Suppressor macrophage (primary cell): ENCODE measurements around the gene KLF3.
"Not testable (repeated sequence)": the region's sequence is repeated elsewhere in the genome, so short reads cannot be mapped to it uniquely, and the experiment has no call there.

Source experiments
- DNase-seq, 4 experiments: peaks; one replicate each; pipeline ENCODE4 v3.0.0-alpha.2; 2020 to 2022
- total RNA-seq, 17 experiments: gene quantifications; one replicate each; lab custom pipeline; 2026; ENCODE audit warnings: mixed read lengths in 6 of 17, inconsistent platforms in 3 of 17; lab: John Stamatoyannopoulos, UW

Gene KLF3
- 10.9 to 84.3 (median 48.2) reads per million in 17 experiments for total RNA-seq

GRCh38 chr4:38663801-38664705, at the start of gene KLF3:
TSS of gene KLF3 (plus strand) at chr4:38664199. CDS start at chr4:38680626, 16,427 bp downstream.
- DNase-seq: peak; percentile 90 to 98 (median 94)

DNA sequence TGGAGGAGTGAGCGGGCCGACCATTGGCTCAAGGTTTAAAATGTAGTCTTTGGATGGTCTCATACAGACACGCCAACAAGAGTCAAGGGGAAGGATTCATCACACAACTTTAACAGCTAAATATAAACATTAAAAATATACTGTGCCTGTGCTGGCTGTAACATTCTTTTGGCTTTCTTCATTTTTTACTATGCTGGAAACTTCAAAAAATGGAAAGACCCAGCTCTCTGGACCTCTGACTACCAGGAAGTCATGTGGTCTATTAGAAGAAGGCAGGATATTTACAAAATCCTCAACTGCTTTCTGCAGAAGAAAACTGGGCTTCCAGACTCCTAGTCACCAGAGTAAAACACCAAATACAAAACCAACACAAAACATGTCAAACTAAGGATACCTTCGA, 49.8 kb upstream of the KLF3 start:
- DNase-seq: no peak

DNA sequence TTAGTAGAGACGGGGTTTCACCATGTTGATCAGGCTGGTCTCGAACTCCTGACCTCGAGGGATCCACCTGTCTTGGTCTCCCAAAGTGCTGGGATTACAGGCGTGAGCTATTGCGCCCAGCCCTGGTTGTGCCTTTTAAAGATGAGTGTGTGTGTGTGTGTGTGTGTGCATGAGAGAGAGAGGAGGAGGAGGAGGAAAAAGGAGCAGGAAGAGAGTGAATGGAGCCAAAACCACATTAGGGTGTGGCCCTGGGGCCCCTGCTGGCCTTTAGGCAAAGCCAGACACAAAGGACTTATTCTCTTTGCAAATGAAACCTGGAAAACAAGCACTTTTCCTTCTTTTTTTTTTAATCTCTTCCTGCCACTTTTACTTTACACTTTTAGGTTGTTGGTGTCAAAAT, 48.2 kb upstream of the KLF3 start:
- no peak for DNase-seq

GRCh38 chr4:38618505-38618904, 45.5 kb upstream of the KLF3 start:
- DNase-seq: no peak

- no peak for DNase-seq
These were observed 44.7 kb upstream of the KLF3 start for GRCh38 chr4:38619316-38619715.

DNA sequence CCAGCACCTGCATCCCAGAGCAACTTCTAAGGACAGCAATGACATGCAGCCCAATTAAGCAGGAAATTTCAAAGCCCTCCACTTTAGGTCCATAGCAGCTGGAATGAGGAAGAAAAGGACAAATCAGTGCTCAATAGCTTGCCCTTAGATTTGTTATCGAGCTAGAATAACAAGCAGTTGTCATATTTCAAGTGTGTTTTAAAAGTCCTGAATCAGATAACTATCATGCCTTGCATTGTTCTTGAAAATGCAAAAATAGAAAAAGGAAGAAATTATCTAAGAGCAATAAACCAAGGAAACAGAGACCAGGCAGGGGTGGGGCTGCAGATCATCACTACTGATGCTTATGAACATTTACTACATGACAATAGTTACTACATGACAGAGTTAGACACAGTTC, 43.9 kb upstream of the KLF3 start:
- no peak for DNase-seq

DNA sequence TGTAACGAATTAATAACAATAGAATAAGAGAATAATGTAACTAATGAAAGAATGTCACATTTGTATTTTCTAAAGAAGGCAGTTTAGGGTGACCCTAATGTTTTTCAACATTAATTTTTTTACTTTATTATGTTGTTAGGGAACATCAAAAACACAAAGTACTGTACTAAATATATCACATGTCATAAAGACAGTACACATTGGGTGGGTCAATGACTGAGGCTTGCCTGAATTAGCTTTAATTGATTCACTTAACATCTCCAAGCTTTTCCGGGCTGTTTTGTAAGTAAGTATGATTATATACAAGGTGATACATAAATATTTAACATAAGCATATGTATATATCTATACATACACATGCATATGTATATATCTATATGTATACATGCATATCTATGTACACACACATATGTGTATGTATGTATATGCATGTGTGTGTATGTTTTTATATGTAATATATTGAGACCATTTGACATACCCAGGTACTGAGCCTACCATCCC, 43.4 kb upstream of the KLF3 start:
- DNase-seq: no peak

DNA sequence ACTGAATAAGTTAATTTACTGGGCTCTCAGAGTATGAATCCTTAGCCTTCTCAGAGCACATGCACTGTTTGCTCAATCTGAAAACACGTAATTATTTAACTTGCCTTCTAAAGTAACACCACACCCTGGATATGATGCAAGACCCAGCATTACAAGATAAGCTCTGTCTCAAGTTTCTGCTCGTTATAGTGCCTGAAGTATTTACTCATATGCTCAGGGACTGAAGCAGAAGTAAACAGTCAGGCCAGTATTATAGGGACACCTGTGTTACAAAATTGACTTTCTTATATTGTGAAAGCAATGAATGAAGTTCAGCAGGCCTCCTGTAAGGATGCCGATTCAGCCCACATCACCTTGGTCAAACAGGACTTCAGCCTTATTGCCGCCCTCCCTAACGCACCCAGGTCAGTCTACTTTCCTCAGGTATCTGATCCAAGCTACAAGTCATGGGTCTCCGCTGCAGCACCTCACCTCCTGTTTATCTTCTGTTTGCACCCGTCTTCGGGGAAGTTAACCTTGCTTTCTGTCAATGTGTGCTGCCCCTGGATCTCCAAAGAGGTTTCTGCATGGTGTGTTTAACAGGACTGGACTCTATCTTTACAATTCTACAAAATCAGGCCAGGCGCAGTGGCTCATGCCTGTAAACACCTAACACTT, 42.8 kb upstream of the KLF3 start:
- peak; percentile 58 to 87 (median 72) for DNase-seq

- DNase-seq: no peak
These were observed 42.2 kb upstream of the KLF3 start for GRCh38 chr4:38621831-38622230.

GRCh38 chr4:38622340-38622739, 41.7 kb upstream of the KLF3 start:
- DNase-seq: not testable (repeated sequence)

DNA sequence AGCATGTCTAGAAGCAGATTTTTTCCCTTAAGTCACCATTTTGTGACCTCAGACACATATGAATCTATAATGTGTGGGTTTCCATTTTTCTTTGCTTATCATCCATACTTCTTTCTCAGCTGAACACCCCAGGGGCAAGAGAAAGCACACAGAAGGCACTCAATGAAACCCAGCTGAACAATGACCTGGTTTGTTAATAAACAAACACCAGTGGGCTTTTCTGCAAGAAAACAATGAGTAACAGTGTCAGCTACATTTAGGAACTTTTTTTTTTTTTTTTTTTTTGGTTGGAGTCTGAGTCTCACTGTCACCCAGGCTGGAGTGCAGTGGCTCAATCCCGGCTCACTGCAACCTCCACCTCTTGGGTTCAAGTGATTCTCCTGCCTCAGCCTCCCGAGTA, 40.7 kb upstream of the KLF3 start:
- no peak for DNase-seq

GRCh38 chr4:38624311-38624710, 39.7 kb upstream of the KLF3 start:
- no peak for DNase-seq

DNA sequence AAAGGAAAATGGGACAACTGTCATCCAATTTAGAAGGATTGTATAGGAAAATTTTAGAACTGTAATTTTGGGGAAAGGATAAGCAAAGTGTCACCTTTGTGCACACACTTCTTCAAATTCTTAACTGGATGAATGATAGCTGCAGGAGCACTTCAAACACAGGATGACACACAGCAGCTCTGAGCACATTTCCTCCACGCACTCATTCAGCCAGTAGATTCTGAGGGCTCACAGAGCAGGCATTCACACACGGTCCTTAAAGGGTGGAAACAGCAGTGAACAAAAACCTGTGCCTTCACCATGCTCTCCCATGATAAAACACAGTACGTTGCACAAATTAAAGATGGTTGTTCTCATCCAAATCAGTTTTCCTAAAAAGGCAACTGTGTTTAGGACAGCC, 38.5 kb upstream of the KLF3 start:
- no peak for DNase-seq

- not testable (repeated sequence) for DNase-seq
These were observed 37.0 kb upstream of the KLF3 start for GRCh38 chr4:38626901-38627444.

DNA sequence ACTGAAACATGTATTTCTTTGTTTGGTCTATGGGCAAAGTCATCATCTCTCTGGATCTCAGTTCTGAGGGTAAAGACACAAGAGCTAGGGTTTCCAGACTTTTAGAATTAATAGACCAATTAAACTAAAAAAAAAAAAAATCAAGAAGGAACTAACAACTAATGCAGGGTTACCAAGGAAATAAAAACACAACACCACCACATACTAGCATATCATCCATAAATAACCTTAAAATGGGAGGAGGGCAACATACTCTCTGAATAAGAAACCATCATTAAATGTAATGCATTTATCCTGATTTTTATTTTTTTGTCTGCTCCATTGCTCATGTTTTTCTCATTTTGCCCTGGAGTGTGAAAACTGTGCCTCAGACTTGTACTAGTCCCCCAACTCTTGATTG, 33.5 kb upstream of the KLF3 start:
- DNase-seq: no peak

GRCh38 chr4:38634047-38634759, 29.8 kb upstream of the KLF3 start:
- DNase-seq: peak in 3 of 4 experiments; percentile 15 to 45 (median 24)

DNA sequence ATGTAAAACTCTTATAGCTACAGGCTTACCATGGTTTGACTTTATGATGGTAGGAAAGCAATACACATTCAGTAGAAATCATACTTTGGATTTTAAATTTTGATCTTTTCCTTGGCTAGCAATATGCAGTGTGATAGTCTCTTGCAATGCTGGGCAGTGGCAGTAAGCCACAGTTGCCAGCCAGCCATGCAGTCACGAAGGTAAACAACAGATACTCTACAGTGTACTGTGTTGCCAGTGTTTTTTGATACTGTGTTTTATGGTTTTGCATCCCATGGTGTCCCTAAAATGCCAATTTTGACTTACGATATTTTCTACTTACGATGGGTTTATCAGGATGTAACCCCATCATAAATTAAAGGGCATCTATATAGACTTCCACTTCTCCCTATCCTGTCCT, 24.8 kb upstream of the KLF3 start:
- no peak for DNase-seq

- DNase-seq: no peak
These were observed 22.2 kb upstream of the KLF3 start for GRCh38 chr4:38641811-38642210.

- no peak for DNase-seq
These were observed 19.8 kb upstream of the KLF3 start for GRCh38 chr4:38644201-38644600.

GRCh38 chr4:38647101-38647819, 16.7 kb upstream of the KLF3 start:
- no peak for DNase-seq

- DNase-seq: no peak
These were observed 13.9 kb upstream of the KLF3 start for GRCh38 chr4:38650133-38650532.

- no peak for DNase-seq
These were observed 9.7 kb upstream of the KLF3 start for GRCh38 chr4:38654273-38654672.
